HG03521 (cell line): ENCODE data around the gene ATP6V1E1.
A peak's percentile ranks its signal among the peaks of the same experiment; 100 is the strongest.
"Not testable (repeated sequence)": the region's sequence is repeated elsewhere in the genome, so short reads cannot be mapped to it uniquely, and the experiment has no call there.

Experiments used
- ATAC-seq: cut with Tn5 transposase; IDR thresholded peaks from one replicate; pipeline ENCODE4 v1.9.1; 2021; ENCODE audit warnings: mild to moderate bottlenecking, moderate library complexity; ENCODE audit not compliant: unreplicated experiment

The ATP6V1E1 gene

DNA sequence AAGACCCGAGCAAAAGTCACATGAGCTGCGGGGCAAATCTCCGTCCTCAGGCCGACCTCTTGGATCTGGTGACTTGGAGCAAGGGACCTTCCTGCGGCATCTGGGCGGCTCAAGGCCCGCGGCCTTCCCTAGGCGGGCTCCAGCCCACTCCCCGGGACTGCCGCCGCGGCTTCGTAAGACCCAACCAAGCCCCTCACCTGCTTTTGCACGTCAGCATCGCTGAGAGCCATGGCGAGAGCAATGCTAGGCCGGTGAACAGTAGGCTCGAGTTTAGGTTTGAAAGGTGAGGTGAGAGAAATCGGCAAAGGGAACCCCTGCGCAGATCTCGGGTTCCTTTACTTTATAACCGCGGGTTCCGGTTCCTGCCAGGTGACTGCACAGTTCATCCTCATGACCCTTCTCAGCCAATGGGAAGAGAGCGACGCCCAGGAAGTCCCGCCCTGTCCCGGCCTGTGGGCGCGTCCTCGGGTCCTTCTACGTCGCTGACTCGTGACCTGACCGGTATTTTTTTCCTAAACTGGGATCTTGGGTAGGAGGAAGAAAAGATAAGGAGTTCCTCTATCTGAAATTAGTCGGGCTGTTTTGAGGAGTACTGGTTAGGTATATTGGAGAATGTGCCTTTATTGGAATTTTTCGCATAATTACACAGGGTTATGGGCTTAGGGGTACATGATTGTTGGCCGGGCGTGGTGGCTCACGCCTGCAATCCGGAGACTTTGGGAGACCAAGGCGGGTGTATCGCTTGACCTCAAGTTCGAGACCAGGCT, at the start of gene ATP6V1E1:
TSS of gene ATP6V1E1 (minus strand) at position 344 of the 767 bp plus-strand sequence. CDS start at position 230, 114 bp downstream.
- ATAC-seq, result peak; percentile 99

DNA sequence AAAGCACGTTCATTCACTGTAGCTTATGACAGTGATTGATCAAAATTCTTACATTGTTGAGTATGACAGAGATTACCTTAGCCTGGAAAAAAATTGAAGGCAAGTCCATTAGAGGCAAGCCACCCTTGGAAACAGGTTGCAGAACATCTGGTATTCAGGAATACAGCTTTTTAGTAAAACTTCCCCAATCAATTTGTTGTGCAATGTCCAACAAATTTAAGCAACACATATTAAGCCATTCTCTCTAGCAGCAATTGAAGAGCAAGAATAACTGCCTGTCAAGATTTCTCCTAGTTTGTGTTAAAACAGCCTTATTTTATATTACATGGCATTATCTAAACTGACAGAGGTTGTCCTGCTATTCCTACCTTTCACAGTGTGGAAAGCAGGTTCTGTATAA, 47.0 kb upstream of the ATP6V1E1 start:
- no peak for ATAC-seq

DNA sequence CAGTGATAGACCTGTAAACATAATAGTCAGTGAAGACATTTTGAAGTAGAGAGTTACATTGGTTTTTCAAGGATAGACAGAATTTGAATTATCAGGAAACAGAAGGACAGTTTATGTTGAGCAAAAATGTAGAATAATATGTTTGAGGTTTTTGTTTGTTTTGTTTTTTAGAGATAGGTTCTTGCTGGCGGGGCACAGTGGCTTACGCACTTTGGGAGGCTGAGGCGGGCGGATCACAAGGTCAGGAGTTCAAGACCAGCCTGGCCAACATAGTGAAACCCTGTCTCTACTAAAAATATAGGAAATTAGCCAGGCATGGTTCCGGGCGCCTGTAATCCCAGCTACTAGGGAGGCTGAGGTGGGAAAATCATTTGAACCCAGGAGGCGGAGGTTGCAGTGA, 45.6 kb upstream of the ATP6V1E1 start:
- ATAC-seq, result no peak

- ATAC-seq, result no peak
These were observed 44.0 kb upstream of the ATP6V1E1 start for GRCh38 chr22:17672417-17672991.

DNA sequence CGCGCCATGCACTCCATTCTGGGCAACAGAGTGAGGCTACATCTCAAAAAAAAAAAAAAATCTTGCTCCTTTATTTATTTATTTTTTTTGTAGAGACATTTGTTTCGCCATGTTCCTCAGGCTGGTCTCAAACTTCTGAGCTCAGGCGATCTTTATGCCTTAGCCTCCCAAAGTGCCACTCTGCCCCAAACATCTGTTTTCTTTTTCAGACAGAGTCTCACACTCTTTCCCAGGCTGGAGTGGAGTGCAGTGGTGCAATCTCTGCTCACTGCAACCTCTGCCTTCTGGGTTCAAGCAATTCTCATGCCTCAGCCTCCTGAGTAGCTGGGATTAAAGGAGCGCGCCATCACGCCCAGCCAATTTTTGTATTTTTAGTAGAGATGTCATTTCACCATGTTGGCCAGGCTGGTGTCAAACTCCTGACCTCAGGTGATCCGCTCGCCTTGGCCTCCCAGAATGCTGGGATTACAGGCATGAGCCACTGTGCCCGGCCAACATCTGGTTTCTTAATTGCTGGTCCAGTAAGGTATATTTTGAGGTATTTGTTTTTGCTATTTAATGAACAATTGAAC, 43.1 kb upstream of the ATP6V1E1 start:
- ATAC-seq, result not testable (repeated sequence)

DNA sequence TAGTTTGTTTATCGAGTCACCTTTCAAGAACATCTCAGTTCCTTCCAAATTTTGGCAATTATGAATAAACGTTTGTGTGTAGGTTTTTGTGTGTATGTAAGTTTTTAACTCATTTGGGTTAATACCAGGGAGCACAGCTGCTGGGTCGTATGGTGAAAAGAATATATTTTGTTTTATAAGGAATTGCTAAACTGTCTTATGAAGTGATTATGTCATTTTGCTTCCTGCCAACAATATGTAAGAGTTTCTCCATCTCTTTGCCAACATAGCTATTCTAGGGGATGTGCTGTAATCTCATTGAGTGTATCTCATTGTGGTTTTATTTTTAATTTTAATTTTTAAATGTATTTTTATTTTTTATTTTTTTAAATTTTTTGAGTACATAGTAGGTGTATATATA, 37.3 kb upstream of the ATP6V1E1 start:
- ATAC-seq, result no peak

DNA sequence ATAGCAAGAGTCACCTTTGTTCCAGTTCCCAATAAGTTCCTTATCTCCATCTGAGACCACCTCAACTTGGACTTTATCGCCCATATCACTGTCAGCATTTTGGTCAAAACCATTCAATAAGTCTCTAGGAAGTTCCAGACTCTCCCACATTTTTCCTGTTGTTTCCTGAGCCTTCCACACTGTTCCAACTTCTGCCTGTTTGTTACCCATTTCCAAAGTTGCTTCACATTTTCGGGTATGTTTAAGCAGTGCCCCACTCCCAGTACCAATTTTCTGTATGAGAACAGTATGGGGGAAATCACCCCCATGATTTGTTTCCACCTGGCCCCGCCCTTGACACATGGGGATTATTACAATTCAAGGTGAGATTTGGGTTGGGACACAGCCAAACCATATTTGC, 36.7 kb upstream of the ATP6V1E1 start:
- no peak for ATAC-seq

- no peak for ATAC-seq
These were observed 36.0 kb upstream of the ATP6V1E1 start for GRCh38 chr22:17664414-17665055.

DNA sequence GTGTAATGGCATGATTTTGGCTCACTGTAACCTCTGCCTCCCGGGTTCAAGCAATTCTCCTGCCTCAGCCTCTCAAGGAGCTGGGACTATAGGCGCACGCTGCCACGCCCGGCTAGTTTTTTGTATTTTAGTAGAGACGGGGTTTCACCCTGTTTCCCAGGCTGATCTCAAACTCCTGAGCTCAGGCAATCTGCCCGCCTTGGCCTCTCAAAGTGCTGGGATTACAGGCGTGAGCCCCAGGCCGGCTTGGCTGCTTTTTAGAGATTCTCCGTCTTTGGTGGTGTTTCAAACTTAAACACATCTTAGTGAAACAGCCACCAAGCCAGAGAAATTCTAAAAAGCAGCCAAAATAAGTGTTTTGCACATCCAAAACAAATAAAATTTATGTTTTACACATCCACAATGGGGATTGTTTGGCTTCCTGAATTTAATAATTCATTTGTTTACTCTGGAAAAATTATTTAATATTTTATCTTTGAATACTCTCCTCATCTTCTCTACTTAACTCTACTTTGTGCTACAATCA, 28.4 kb upstream of the ATP6V1E1 start:
- ATAC-seq, result no peak

- ATAC-seq, result no peak
These were observed 26.7 kb upstream of the ATP6V1E1 start for GRCh38 chr22:17655289-17655688.

DNA sequence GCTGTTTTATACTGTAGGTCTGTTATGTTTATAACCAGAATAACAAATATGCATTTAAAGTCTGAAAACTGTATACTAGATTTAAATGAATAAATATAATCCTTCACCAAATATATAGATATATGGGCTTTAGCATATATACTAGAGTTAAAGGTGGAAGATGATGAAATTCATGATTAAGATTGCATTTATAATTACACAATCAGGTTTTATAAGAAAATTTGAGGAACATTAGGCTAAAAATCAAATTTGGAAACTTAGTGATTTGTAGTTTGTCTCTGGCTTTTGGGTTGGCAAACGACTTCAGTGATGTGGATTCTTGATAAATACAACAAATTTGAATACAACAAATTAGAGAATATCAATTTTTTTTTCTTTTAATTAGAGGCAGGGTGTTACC, 20.0 kb upstream of the ATP6V1E1 start:
- ATAC-seq, result no peak

DNA sequence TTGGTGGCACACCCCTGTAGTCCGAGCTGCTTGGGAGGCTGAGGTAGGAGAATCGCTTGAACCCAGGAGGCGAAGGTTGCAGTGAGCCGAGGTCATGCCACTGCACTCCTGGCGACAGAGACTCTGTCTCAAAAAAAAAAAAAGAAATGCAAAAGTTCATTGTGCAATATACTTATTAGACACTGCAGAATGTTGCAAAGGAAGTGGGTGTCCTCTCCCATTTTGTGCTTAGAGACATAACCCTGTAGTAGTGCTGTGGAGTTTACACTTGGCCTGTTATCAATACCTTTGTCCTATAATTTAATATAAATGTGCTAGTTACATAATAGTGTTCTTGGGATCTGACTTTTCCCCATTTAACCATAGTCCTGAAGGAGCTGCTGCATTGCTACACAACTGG, 19.4 kb upstream of the ATP6V1E1 start:
- no peak for ATAC-seq

DNA sequence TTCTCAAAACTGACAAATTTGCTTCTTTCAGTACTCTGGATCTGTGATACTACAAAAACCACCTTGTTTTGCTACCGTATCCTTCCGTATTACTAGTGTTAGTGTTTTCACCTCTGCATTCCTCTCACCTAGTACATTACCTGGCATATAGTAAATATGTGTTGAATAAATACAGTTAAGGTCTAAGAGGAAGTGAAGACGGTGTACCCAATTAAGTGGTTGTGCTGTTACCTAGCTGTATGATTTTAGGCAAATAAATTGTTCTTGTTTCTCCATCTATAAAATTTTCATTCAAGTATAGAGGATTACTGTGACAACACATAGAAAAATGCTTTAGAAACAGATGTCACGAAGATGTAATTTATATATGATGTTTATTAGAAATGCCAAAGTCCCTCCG, 18.9 kb upstream of the ATP6V1E1 start:
- no peak for ATAC-seq

DNA sequence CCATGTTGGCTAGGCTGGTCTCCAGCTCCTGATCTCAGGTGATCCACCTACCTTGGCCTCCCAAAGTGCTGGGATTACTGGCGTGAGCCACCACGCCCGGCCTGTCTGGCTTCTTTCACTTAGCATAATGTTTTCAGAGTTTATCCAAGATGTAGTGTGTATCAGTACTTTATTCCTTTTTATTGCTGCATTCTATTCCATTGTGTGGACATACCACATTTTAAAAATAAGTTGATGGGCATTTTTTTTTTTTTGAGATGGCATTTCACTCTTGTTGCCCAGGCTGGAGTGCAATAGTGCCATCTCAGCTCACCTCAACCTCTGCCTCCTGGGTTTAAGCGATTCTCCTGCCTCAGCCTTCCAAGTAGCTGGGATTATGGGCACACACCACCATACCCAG, 13.8 kb upstream of the ATP6V1E1 start:
- not testable (repeated sequence) for ATAC-seq

DNA sequence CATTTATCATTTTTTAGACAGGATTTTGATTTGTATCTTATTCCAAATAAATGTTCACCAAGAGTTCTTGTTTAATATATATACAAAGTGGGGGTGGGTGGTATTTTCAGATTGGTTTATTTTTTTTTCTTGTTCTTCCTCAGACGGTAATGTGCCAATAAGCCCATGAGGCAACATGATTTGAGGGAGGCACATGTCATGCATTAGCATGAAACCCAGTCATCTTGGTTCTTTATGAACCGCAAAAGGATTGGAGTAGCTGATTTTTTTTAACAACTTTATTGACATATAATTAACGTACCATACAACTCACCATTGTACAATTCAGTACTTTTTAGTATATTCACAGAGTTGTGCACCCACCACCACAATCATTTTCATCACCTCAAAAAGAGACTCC, 12.7 kb upstream of the ATP6V1E1 start:
- ATAC-seq, result no peak

GRCh38 chr22:17639247-17639741, 10.7 kb upstream of the ATP6V1E1 start:
- ATAC-seq, result no peak

DNA sequence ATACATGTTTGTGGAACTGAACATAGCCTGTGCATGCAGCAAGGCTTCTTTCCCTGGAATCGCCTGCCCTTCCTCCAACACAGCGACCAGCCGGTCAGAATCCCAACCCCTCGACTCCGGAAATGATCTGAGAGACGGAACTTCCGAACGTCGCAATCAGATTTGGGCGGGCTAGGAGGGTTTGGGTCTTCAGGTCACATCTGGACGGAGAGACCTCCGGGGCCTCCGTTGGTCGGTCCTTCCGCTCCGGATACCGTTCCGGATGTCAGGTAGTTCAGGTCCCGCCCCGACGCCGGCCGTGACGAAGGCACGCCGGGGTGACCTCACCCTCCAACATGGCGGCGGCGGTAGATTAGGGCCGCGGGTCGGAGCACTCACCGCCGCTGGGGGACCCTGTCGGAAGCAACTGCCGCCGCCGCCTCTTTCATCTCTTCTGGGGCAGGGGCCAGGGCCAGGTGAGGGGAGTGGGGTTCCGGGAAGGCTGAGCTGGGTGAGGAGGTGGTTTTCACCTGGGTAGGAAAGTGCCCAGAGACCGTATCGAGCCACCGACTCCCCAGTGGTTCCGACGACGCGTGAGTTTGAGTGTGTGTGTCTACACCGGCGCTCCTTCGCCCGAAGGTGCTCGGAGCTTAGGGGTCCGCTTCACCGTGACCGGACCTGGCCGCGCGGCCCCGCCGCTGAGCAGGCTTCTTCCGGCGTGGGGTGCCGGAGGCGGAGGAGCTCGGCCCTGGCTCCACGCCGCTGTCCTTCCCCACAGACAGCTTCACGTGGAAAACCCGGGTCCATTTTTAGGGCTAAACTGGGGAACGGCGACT, 10.1 kb upstream of the ATP6V1E1 start, which contains the start of gene BCL2L13:
TSS of gene BCL2L13 (plus strand) at position 326 of the 815 bp plus-strand sequence. CDS start 16,955 bp downstream, outside the sequence.
- peak; percentile 92 for ATAC-seq

GRCh38 chr22:17638182-17638431, 9.6 kb upstream of the ATP6V1E1 start:
- ATAC-seq, result no peak

DNA sequence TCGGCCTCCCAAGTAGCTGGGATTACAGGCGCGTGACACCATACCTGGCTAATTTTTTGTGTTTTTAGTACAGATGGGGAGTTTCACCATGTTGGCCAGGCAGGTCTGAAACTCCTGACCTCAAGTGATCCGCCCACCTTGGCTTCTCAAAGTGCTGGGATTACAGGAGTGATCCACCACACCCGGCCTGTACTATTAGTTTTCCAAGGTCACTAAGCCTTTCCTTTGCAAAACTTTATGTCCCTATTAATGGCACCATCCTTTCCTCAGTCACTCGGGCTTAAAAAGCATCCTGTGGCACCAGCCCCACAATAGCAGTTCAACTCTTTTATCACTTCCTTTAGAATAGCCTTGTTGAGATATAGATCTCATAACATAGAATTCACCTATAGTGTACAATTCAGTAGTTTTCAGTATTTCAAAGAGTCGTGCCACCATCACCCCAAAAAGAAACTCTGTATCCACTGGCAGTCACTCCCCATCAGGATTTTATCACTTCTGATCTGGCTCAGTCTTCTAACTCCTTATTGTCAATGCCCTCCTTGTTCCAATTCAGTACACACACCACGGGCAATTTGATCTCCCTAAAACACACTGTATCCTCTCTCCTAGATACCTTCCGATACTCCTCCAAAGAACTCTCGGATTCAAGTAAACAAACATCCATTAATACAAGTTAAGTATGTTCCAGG, 9.1 kb upstream of the ATP6V1E1 start:
- no peak for ATAC-seq

GRCh38 chr22:17636850-17637249, 8.3 kb upstream of the ATP6V1E1 start:
- not testable (repeated sequence) for ATAC-seq
